Keratinocyte (primary cell): ENCODE results near the gene KCNH2. TPM values are rescaled to one million over a fixed set of nuclear protein-coding genes. Genes with fewer than 3 reads are reported as not detected.

Source experiments
- DNase-seq: peaks from one replicate; pipeline ENCODE4 v3.0.0-alpha.2; 2011; ENCODE audit warnings: low read depth, missing footprints, low spot score
- FAIRE-seq: peaks from 2 replicates; lab custom pipeline; 2011; peaks lifted over from hg19 to GRCh38; lab: Jason Lieb, UNC
- H2AFZ ChIP-seq: 2 replicates; pipeline ENCODE4 v1.6.0; 2012; ENCODE audit warnings: low read length, control low read depth, inconsistent platforms; ENCODE audit not compliant: control insufficient read depth
- H3K27ac ChIP-seq: 2 replicates; pipeline ENCODE4 v1.5.1; 2011; ENCODE audit warnings: low read length; ENCODE audit not compliant: control insufficient read depth, insufficient read depth
- H3K27me3 ChIP-seq: 3 replicates; pipeline ENCODE4 v1.6.0; 2011; ENCODE audit warnings: low read length; ENCODE audit not compliant: control insufficient read depth, insufficient read depth; ENCODE audit errors: extremely low read depth
- H3K36me3 ChIP-seq, 2 experiments: 2 replicates in 1 of 2; 3 replicates in 1 of 2; pipeline ENCODE4 v1.5.1; 2011; ENCODE audit warnings: low read length in 2 of 2, mild to moderate bottlenecking in 1 of 2; ENCODE audit not compliant: control insufficient read depth in 2 of 2, insufficient read depth in 2 of 2; ENCODE audit errors: extremely low read depth in 1 of 2
- H3K4me1 ChIP-seq: 3 replicates; pipeline ENCODE4 v1.5.1; 2011; ENCODE audit warnings: low read length; ENCODE audit not compliant: control insufficient read depth, insufficient read depth; ENCODE audit errors: extremely low read depth
- H3K4me2 ChIP-seq: 3 replicates; pipeline ENCODE4 v1.6.0; 2011; ENCODE audit warnings: low read depth, low read length; ENCODE audit not compliant: control insufficient read depth, insufficient read depth; ENCODE audit errors: extremely low read depth
- H3K4me3 ChIP-seq, 3 experiments: fragments of 200-600 bp in 1 of 3; sonication (generic) in 1 of 3; 2 replicates in 2 of 3; 3 replicates in 1 of 3; pipeline ENCODE4 v1.5.1; 2011 to 2016; ENCODE audit warnings: low read length in 3 of 3, mild to moderate bottlenecking in 3 of 3, control low read depth in 2 of 3, inconsistent platforms in 1 of 3, low read depth in 1 of 3, mixed read lengths in 1 of 3, mixed run types in 1 of 3, moderate library complexity in 1 of 3; ENCODE audit not compliant: control insufficient read depth in 2 of 3, insufficient read depth in 2 of 3; ENCODE audit errors: extremely low read depth in 1 of 3
- H3K79me2 ChIP-seq: 2 replicates; pipeline ENCODE4 v1.6.0; 2012; ENCODE audit warnings: low read length; ENCODE audit not compliant: control insufficient read depth, insufficient read depth
- H3K9ac ChIP-seq: 3 replicates; pipeline ENCODE4 v1.6.0; 2011; ENCODE audit warnings: low read length; ENCODE audit not compliant: control insufficient read depth, insufficient read depth; ENCODE audit errors: extremely low read depth
- H3K9me1 ChIP-seq: 3 replicates; pipeline ENCODE4 v1.6.0; 2011; ENCODE audit warnings: low read length; ENCODE audit not compliant: control insufficient read depth, insufficient read depth; ENCODE audit errors: extremely low read depth
- H3K9me3 ChIP-seq: 2 replicates; pipeline ENCODE4 v1.5.1; 2012; ENCODE audit warnings: low read depth, low read length; ENCODE audit not compliant: control insufficient read depth
- H4K20me1 ChIP-seq: 3 replicates; pipeline ENCODE4 v1.6.0; 2011; ENCODE audit warnings: low read length; ENCODE audit not compliant: control insufficient read depth, insufficient read depth; ENCODE audit errors: extremely low read depth
- EZH2 ChIP-seq: IDR thresholded peaks from one replicate; pipeline ENCODE4 v1.6.1; 2012; ENCODE audit warnings: inconsistent platforms, mild to moderate bottlenecking, low read length, moderate library complexity
- dilution Hi-C: fragments of 300-500 bp; cut with MboI; formaldehyde crosslinking; loops from one replicate; pipeline ENCODE4 v1.7.0; 2020; ENCODE audit warnings: low sequenced_read_pairs; ENCODE audit not compliant: extremely low pct_ligation_motif_present
- polyA plus RNA-seq, 5 experiments: library from polyadenylated mRNA; depleted of rRNA in 3 of 5; stranded (reverse) in 3 of 5; stranded (forward) in 1 of 5; unstranded in 1 of 5; fragments of >200 nt; gene quantifications; 1 replicate in 1 of 5; 2 replicates in 3 of 5; 3 replicates in 1 of 5; pipeline versions ENCODE4 v1.2.1 to v1.2.3, GENCODE V29; 2011 to 2012; ENCODE audit warnings: missing spikeins in 2 of 5, low read depth in 1 of 5, low replicate concordance in 1 of 5
- TF ChIP-seq, protein P1 (sequence below), 3 experiments: IDR thresholded peaks in 1 of 3; conservative IDR thresholded peaks in 1 of 3; optimal IDR thresholded peaks in 1 of 3; 2 replicates in 2 of 3; 3 replicates in 1 of 3; pipeline versions ENCODE3 to v1.5.1; 2011; ENCODE audit warnings: low read length in 3 of 3, mild to moderate bottlenecking in 3 of 3, moderate library complexity in 2 of 3, control low read depth in 1 of 3, inconsistent platforms in 1 of 3; ENCODE audit not compliant: insufficient read depth in 2 of 3; ENCODE audit errors: extremely low read depth in 1 of 3

Gene KCNH2
- polyA plus RNA-seq, 1 donor (not counting 4 experiments of a cell fraction or from before 2014, with no cell fraction given) = 0.03 TPM

DNA sequence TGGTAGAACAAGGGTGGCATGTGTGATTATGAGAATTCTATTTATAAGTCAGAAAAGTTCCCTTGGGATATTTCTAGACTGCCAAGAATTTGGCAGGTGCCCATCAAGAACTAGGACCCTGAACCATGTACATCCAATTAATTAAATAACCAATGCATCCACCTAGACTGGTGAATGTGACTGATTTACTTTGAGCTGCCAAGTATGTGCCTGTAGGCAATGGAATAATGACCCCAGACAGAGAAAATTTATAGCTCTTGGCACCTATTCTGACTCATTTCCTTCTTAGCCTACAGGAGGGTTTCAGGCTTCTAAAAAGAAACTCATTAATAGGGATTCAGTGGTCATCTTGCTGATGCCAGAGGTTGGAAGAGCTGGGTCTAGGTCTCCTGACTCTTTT is 54.9 kb downstream of the KCNH2 start:
- no peaks in the 10 kb centered on the region for H3K9me3 ChIP-seq
- no peak overlapping the region for H3K4me3 ChIP-seq
- no peak overlapping the region for H2AFZ ChIP-seq
- H3K9ac ChIP-seq = no peak overlapping the region
- FAIRE-seq (no peak), DNase-seq (no peak)
- no peaks in the 10 kb centered on the region for H3K4me1 ChIP-seq
- no peak overlapping the region for H3K4me2 ChIP-seq
- no peaks in the 10 kb centered on the region for H4K20me1 ChIP-seq
- no peaks in the 10 kb centered on the region for H3K27me3 ChIP-seq
- no peak overlapping the region for H3K27ac ChIP-seq
- H3K9me1 ChIP-seq = no peaks in the 10 kb centered on the region
- H3K36me3 ChIP-seq = no peaks in the 10 kb centered on the region
- TF ChIP-seq, protein P1, sequence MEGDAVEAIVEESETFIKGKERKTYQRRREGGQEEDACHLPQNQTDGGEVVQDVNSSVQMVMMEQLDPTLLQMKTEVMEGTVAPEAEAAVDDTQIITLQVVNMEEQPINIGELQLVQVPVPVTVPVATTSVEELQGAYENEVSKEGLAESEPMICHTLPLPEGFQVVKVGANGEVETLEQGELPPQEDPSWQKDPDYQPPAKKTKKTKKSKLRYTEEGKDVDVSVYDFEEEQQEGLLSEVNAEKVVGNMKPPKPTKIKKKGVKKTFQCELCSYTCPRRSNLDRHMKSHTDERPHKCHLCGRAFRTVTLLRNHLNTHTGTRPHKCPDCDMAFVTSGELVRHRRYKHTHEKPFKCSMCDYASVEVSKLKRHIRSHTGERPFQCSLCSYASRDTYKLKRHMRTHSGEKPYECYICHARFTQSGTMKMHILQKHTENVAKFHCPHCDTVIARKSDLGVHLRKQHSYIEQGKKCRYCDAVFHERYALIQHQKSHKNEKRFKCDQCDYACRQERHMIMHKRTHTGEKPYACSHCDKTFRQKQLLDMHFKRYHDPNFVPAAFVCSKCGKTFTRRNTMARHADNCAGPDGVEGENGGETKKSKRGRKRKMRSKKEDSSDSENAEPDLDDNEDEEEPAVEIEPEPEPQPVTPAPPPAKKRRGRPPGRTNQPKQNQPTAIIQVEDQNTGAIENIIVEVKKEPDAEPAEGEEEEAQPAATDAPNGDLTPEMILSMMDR (optimal IDR thresholded peaks at IDR 0.05 in 1 of 3, IDR thresholded peaks at IDR 0.05 in 1 of 3, conservative IDR thresholded peaks at IDR 0.05 in 1 of 3; ENCODE audit: extremely low read depth in 1 of 3, insufficient read depth in 2 of 3, low read length in 3 of 3) = no peak
- no peak for TF ChIP-seq EZH2
- dilution Hi-C loops = no loop called here
- no peaks in the 10 kb centered on the region for H3K79me2 ChIP-seq

DNA sequence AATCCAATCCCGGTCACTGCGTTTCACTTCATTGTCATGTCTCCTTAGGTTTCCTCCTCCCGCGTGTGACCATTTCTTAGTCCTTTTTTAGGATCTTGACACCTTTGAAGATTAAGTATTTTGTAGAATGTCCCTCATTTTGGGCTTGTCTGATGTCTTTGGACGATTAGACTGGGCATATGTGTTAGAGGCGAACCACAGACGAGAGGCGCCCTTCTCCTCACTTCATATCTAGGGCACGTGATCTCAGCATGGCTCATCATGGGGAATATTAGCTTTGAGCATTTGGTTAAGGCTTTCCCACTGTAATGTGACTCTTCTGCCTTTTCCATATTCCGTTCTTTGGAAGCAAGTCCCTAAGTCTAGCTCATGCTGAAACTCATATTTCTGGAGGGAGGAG is 59.0 kb downstream of the KCNH2 start:
- H3K4me3 ChIP-seq = no peak overlapping the region
- TF ChIP-seq, protein P1 (optimal IDR thresholded peaks at IDR 0.05 in 1 of 3, IDR thresholded peaks at IDR 0.05 in 1 of 3, conservative IDR thresholded peaks at IDR 0.05 in 1 of 3; ENCODE audit: extremely low read depth in 1 of 3, insufficient read depth in 2 of 3, low read length in 3 of 3) = no peak
- TF ChIP-seq EZH2 = no peak
- no peaks in the 10 kb centered on the region for H3K4me1 ChIP-seq
- FAIRE-seq (no peak), DNase-seq (no peak)
- no peaks in the 10 kb centered on the region for H3K9me1 ChIP-seq
- no peak overlapping the region for H3K27ac ChIP-seq
- no peaks in the 10 kb centered on the region for H4K20me1 ChIP-seq
- H3K79me2 ChIP-seq = no peaks in the 10 kb centered on the region
- H3K9me3 ChIP-seq = no peaks in the 10 kb centered on the region
- H3K9ac ChIP-seq = no peak overlapping the region
- dilution Hi-C loops = no loop called here
- H3K36me3 ChIP-seq = no peaks in the 10 kb centered on the region
- no peak overlapping the region for H3K4me2 ChIP-seq
- no peaks in the 10 kb centered on the region for H3K27me3 ChIP-seq
- H2AFZ ChIP-seq = no peak overlapping the region
